HG03521 (cell line): ENCODE results near the gene ZNF343.

Source experiments
- ATAC-seq: cut with Tn5 transposase; IDR thresholded peaks from one replicate; pipeline ENCODE4 v1.9.1; 2021; ENCODE audit warnings: mild to moderate bottlenecking, moderate library complexity; ENCODE audit not compliant: unreplicated experiment

ZNF343 gene

DNA sequence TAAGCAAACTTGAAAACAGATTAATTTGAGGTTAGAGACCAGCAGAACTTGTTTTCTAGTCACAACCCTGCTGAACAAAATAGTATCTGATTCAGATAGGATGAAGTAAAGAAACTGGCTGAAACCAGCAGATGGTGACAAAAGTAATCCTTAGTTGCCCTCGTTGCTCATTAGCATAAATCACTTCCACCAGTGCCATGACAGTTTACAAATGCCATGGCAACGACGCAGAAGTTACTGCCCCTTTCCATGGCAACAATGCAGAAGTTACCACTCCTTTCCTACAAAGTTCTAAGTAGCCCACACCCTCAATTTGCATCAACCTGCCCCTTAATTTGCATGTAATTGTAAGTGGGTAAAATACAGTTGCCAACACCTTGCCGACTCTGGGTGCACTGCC lies 61.9 kb downstream of the ZNF343 start:
- no peak for ATAC-seq
